KMS-11 (cell line): ENCODE measurements around the gene WDR86.

Experiments
- H2AFZ ChIP-seq: fragments of 200-600 bp; sonication (generic); 2 replicates; pipeline ENCODE4 v1.6.1; 2016; ENCODE audit warnings: antibody characterized with exemption, mixed run types, low read depth
- H3K27ac ChIP-seq: fragments of 200-600 bp; sonication (generic); 2 replicates; pipeline ENCODE4 v1.6.1; 2016; ENCODE audit warnings: mild to moderate bottlenecking, mixed run types
- H3K27me3 ChIP-seq: fragments of 200-600 bp; sonication (generic); 2 replicates; pipeline ENCODE4 v1.6.1; 2017; ENCODE audit warnings: mild to moderate bottlenecking, low read depth, mixed run types, moderate library complexity; ENCODE audit not compliant: insufficient read depth
- H3K36me3 ChIP-seq: fragments of 200-600 bp; sonication (generic); 2 replicates; pipeline ENCODE4 v1.6.1; 2017; ENCODE audit warnings: mild to moderate bottlenecking, mixed run types; ENCODE audit not compliant: insufficient read depth
- H3K4me1 ChIP-seq: fragments of 200-600 bp; sonication (generic); 2 replicates; pipeline ENCODE4 v1.6.1; 2016; ENCODE audit warnings: mild to moderate bottlenecking, low read depth, mixed run types; ENCODE audit not compliant: poor library complexity, severe bottlenecking
- H3K4me2 ChIP-seq: fragments of 200-600 bp; sonication (generic); 2 replicates; pipeline ENCODE4 v1.7.0; 2016; ENCODE audit warnings: mild to moderate bottlenecking, mixed run types
- H3K4me3 ChIP-seq: fragments of 200-600 bp; sonication (generic); IDR thresholded peaks from 2 replicates; pipeline ENCODE4 v1.6.1; 2017; ENCODE audit warnings: low read depth, low read length, mixed read lengths; ENCODE audit not compliant: insufficient read depth
- H3K79me2 ChIP-seq: fragments of 200-600 bp; sonication (generic); 2 replicates; pipeline ENCODE4 v1.6.1; 2016; ENCODE audit warnings: low read depth, mixed run types; ENCODE audit not compliant: insufficient read depth
- H3K9ac ChIP-seq: fragments of 200-600 bp; sonication (generic); 2 replicates; pipeline ENCODE4 v1.6.1; 2016; ENCODE audit warnings: mild to moderate bottlenecking, mixed run types
- H4K20me1 ChIP-seq: fragments of 200-600 bp; sonication (generic); 2 replicates; pipeline ENCODE4 v1.6.1; 2016; ENCODE audit warnings: mild to moderate bottlenecking, mixed run types; ENCODE audit not compliant: insufficient read depth
- TF ChIP-seq, protein P1 (sequence below): fragments of 200-600 bp; sonication (generic); conservative IDR thresholded peaks from 2 replicates; pipeline ENCODE4 v1.6.1; 2017; ENCODE audit warnings: low read depth, mild to moderate bottlenecking, antibody characterized with exemption, low read length, moderate library complexity, mixed read lengths

Gene WDR86

DNA sequence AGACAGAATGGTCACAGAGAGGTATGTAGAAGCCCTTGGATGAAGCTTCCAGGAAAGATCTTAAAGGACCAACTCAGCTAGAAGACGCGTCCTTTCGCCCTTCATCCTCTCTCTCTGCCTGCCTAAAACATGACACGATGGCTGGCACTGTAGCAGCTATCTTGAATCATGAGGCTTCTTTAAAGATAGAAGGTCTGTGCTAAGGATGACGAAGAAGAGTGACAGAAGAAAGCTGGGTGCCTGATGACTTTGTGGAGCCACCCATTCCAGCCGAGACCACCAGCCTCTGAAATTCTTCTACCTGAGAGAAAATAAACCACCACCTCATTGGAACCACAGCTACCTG, 25.5 kb downstream of the WDR86 start:
- H3K4me2 ChIP-seq, result no peak overlapping the region
- H3K4me3 ChIP-seq, result no peak overlapping the region
- H3K79me2 ChIP-seq, result no peaks in the 10 kb centered on the region
- H2AFZ ChIP-seq, result no peak overlapping the region
- H3K4me1 ChIP-seq, result no peaks in the 10 kb centered on the region
- TF ChIP-seq, protein P1, sequence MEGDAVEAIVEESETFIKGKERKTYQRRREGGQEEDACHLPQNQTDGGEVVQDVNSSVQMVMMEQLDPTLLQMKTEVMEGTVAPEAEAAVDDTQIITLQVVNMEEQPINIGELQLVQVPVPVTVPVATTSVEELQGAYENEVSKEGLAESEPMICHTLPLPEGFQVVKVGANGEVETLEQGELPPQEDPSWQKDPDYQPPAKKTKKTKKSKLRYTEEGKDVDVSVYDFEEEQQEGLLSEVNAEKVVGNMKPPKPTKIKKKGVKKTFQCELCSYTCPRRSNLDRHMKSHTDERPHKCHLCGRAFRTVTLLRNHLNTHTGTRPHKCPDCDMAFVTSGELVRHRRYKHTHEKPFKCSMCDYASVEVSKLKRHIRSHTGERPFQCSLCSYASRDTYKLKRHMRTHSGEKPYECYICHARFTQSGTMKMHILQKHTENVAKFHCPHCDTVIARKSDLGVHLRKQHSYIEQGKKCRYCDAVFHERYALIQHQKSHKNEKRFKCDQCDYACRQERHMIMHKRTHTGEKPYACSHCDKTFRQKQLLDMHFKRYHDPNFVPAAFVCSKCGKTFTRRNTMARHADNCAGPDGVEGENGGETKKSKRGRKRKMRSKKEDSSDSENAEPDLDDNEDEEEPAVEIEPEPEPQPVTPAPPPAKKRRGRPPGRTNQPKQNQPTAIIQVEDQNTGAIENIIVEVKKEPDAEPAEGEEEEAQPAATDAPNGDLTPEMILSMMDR, result no peak
- peaks cover 18% of the 10 kb centered on the region; the same call in 1 of the 2 replicates for H3K27me3 ChIP-seq
- no peaks in the 10 kb centered on the region for H4K20me1 ChIP-seq
- no peak overlapping the region for H3K9ac ChIP-seq
- no peak overlapping the region for H3K27ac ChIP-seq
- no peaks in the 10 kb centered on the region for H3K36me3 ChIP-seq

DNA sequence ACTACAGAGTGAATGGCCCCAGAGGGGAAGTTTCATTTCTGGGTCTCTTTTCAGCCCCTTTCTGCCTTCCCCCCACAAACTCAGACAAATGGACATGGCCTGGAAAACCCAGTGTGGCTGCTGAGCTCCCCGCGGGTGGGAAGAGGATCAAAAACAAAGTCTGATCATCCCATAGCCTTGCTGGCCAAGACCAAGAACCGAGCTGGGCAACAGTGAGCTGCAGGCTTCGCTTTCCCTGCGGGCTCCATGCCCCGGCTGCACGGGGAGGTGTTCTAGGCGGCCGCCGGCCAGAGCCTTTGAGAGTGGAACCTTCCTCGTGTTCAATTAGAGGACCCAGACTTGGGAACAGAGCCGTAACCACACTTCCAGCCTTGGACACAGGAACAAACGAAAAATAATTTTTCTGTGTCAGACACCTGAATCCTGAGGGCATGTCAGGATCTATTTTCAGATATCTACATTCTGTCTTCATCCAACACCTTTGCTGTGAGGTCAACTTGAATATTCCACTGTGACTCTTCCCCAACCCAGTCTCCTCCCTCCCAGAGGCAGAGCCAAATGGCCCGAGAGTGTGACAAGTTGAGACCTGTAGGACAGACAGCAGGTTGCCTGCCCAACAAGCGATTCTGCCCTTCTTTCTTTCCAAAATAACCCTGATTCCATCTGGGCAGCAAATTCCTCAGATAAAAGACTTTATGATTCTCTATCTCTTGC, 26.0 kb downstream of the WDR86 start:
- H2AFZ ChIP-seq, result no peak overlapping the region
- no peak overlapping the region for H3K9ac ChIP-seq
- no peaks in the 10 kb centered on the region for H3K4me1 ChIP-seq
- no peak overlapping the region for H3K4me2 ChIP-seq
- H4K20me1 ChIP-seq, result no peaks in the 10 kb centered on the region
- H3K27me3 ChIP-seq, result peaks cover 18% of the 10 kb centered on the region; the same call in 1 of the 2 replicates
- no peak overlapping the region for H3K27ac ChIP-seq
- TF ChIP-seq, protein P1, result no peak
- H3K36me3 ChIP-seq, result no peaks in the 10 kb centered on the region
- H3K79me2 ChIP-seq, result no peaks in the 10 kb centered on the region
- no peak overlapping the region for H3K4me3 ChIP-seq

DNA sequence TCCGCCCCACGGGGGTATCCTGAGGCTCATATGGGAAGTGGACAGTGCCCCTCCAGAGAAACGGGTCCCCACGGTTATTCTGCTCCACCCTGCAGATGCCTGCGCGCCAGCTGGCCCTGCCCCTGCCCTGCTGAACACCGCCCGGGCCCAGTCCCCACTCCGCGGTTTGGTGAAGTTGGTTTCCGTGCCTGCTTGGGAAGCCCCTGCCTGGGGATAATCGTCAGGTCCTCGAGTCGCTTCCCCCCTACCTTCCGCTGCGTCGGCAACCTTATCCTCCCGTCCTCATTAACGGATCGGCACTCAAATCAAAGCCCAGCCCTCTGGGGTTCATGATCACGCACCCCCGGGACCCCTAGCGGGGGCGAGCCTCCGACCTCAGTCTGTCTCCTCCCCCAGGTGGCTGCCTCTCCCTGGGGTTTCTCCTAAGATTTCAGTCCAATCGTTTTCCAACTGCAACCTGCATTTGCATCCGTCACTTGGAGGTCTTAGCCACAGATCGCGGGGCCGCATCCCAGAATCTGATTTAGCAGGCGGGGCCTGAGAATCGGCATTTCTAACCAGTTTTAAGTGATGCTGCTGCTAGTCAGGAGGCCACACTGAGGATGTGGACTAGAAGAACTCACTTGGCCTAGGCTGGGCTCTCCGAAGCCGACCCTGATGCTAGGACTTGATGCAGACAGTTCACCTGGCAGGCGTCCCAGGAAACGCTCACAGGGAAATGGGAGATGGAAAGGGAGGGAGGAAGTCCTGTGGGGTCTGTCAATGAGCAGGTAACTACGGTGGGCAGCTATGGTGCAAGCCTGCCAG, 27.6 kb downstream of the WDR86 start:
- Histone ChIP-seq H3K4me1 (no peaks in the 10 kb centered on the region), H3K4me3 (no peak overlapping the region), H2AFZ (no peak overlapping the region), H3K79me2 (no peaks in the 10 kb centered on the region), H3K27ac (no peak overlapping the region), H3K36me3 (no peaks in the 10 kb centered on the region), H3K27me3 (peaks cover 9% of the 10 kb centered on the region; the same call in 1 of the 2 replicates), H3K9ac (no peak overlapping the region), H4K20me1 (no peaks in the 10 kb centered on the region), H3K4me2 (no peak overlapping the region)
- TF ChIP-seq, protein P1, result no peak

DNA sequence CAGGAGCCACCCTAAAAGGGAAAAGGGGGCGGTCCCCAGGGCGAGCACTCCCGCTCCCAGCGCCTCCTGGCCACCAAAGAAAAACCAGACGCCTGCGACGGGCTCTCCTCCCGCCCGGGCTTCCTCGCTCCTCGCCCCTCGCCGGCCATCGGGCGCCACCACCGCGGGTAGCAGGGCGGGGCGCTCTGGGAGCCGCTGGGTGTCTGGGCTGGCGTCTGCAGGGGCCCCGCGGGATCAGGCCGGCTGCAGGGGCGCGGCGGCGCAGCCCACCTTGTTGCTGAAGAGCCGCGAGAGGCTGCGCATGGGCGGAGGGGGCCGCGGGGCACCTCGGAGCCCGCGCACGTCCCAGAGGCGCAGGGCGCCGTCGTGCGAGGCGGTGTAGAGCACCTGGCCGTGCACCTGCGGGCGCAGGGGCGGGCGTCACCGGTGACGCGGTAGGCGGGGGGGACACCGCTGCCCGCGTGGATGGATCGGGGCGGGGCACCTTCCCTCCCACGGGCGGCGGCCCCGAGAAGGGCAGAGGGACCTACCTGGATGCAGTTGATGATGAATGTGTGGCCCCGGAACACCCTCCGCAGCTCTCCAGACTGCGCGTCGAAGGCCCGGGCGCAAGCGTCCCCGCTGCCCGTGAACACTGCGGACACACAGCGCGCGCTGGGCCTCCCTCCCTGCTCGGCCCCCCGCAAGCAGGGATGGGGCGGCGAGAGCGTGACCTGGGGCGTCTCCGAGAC, 28.3 kb downstream of the WDR86 start:
- H3K4me3 ChIP-seq, result no peak overlapping the region
- no peak overlapping the region for H3K9ac ChIP-seq

More for the DNA sequence above, 28.3 kb downstream of the WDR86 start:
- H3K27ac ChIP-seq, result no peak overlapping the region
- no peak overlapping the region for H2AFZ ChIP-seq
- no peaks in the 10 kb centered on the region for H3K79me2 ChIP-seq
- TF ChIP-seq, protein P1, result no peak
- no peaks in the 10 kb centered on the region for H4K20me1 ChIP-seq
- H3K36me3 ChIP-seq, result no peaks in the 10 kb centered on the region
- H3K4me1 ChIP-seq, result no peaks in the 10 kb centered on the region
- H3K4me2 ChIP-seq, result no peak overlapping the region
- H3K27me3 ChIP-seq, result peaks cover 9% of the 10 kb centered on the region; the same call in 1 of the 2 replicates
